Stimulated activated naive CD8-positive, alpha-beta T cell treated with anti-CD3 and anti-CD28 coated beads, Interleukin-15, amount 100 ng/mL, for 72 hours (primary cell): Measurements from ENCODE around the gene PSPC1.
A peak's percentile ranks its signal among the peaks of the same experiment; 100 is the strongest.
"Not testable (repeated sequence)": the region's sequence is repeated elsewhere in the genome, so short reads cannot be mapped to it uniquely, and the experiment has no call there.

Experiments used
- ATAC-seq: fragments of 150-1000 bp; cut with Tn5 transposase; 2 replicates; pipeline ENCODE4 v1.10.0; 2021; ENCODE audit warnings: mild to moderate bottlenecking, moderate library complexity
- DNase-seq, 2 donors: peaks; one replicate each; pipeline ENCODE4 v3.0.0; 2021 to 2022
- H3K27ac Mint-ChIP-seq, 2 donors: one replicate each; pipeline ENCODE4 v1.8.0; 2022; ENCODE audit warnings: mild to moderate bottlenecking in 2 of 2, mixed read lengths in 2 of 2, moderate library complexity in 2 of 2
- H3K27me3 Mint-ChIP-seq: one replicate; pipeline ENCODE4 v1.8.0; 2022; ENCODE audit warnings: mixed read lengths
- H3K4me1 Mint-ChIP-seq: one replicate; pipeline ENCODE4 v1.8.0; 2022; ENCODE audit warnings: mild to moderate bottlenecking, mixed read lengths
- H3K4me3 Mint-ChIP-seq, 2 donors: one replicate each; pipeline ENCODE4 v1.8.0; 2022; ENCODE audit warnings: mild to moderate bottlenecking in 2 of 2, mixed read lengths in 2 of 2, moderate library complexity in 1 of 2
- H3K9me3 Mint-ChIP-seq, 2 donors: one replicate each; pipeline ENCODE4 v1.8.0; 2022; ENCODE audit warnings: mixed read lengths in 2 of 2

Gene PSPC1

DNA sequence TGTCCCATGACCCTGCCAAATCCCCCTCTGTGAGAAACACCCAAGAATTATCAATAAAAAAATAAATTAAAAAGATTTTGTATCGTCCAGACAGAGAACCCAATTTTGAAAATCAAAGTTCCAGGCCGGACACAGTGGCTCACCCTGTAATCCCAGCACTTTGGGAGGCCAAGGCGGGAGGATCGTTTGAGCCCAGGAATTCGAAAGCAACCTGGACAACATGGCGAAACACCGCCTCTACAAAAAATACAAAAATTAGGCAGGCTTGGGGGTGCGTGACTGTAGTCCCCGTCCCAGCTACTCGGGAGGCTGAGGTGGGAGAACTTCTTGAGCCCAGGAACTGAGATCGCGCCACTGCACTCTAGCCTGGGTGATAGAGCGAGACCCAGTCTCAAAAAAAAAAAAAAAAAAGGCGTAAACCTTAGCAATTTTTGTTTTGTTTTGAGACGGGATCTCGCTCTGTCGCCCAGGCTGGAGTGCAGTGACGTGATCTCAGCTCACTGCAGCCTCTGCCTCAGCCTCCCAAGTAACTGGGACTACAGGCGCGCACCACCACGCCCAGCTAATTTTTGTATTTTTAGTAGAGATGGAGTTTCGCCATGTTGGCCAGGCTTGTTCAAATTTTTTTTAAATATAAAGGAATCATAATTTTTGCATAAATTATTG lies 1.9 kb downstream of the PSPC1 start:
- H3K4me3 Mint-ChIP-seq = peak overlapping the region; percentile 96
- ATAC-seq, H3K27me3 Mint-ChIP-seq, H3K9me3 Mint-ChIP-seq, DNase-seq, H3K27ac Mint-ChIP-seq: not testable (repeated sequence)
- H3K4me1 Mint-ChIP-seq = peaks cover 17% of the 10 kb centered on the region

DNA sequence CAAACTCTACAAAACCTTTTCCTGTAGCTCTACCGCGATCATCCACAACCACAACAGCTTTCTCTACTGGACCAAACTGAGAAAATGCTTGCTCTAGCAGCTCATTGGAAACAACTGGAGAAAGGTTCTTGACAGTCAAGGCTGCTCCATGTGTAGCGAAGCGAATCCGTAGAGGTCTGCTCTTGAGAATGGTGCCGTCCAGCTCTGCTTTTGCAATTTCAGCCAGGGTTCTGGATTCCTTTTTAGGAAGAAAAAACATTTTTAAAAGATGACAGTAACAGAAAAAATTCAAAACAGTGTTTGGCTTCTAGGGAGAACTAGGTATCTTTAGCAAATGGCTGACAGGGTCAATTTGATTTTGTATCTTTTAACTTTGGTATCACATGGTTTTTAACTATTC lies 10.4 kb downstream of the PSPC1 start:
- no peak overlapping the region for H3K4me3 Mint-ChIP-seq

DNA sequence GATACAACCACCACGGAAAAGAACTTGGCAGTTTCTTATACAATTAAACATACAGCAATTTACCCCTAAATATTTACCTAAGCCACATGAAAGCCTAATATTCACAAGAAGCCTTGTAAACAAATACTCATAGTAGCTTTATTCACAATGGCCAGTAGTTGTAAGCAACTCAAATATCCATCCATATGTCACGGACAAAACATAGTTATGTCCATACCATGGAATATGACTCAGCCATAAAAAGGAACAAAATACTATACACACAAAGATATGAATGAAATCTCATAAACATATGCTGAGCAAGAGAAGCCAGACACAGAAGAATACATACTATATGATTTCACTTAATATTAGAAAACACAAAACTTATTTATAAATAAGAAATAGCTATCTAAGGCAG lies 12.9 kb downstream of the PSPC1 start:
- Mint-ChIP-seq H3K4me1 (peaks cover 45% of the 10 kb centered on the region), H3K4me3 (no peak overlapping the region), H3K27ac (peak overlapping the region in 1 of 2 donors; percentile 40), H3K9me3 (no peaks in the 10 kb centered on the region), H3K27me3 (no peaks in the 10 kb centered on the region)
- DNase-seq = no peak
- no peak for ATAC-seq

More for the DNA sequence above, 10.4 kb downstream of the PSPC1 start:
- peaks cover 47% of the 10 kb centered on the region for H3K4me1 Mint-ChIP-seq
- H3K9me3 Mint-ChIP-seq = no peaks in the 10 kb centered on the region
- DNase-seq (no peak), ATAC-seq (no peak)
- H3K27me3 Mint-ChIP-seq = no peaks in the 10 kb centered on the region
- no peak overlapping the region for H3K27ac Mint-ChIP-seq

DNA sequence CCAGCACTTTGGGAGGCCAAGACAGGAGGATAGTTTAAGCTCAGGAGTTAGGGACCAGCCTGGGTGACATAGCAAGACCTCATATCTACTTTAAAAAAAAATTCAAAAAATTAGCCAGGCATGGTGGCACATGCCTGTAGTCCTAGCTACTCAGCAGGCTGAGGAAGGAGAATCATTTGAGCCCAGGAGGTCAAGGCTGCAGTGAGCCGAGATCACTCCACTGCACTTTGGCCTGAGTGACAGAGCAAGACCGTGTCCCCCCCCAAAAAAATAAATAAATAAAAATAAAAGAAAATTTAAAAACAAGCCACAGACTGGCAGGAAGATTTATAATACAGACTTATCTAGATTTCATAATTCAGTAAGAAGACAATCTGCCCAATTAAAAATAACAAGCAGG lies 14.8 kb downstream of the PSPC1 start:
- Mint-ChIP-seq H3K4me3 (peak overlapping the region in 1 of 2 donors; percentile 32), H3K27me3 (no peaks in the 10 kb centered on the region), H3K27ac (peak overlapping the region; percentile 57 to 76), H3K9me3 (no peaks in the 10 kb centered on the region), H3K4me1 (peaks cover 53% of the 10 kb centered on the region)
- no peak for DNase-seq
- no peak for ATAC-seq

DNA sequence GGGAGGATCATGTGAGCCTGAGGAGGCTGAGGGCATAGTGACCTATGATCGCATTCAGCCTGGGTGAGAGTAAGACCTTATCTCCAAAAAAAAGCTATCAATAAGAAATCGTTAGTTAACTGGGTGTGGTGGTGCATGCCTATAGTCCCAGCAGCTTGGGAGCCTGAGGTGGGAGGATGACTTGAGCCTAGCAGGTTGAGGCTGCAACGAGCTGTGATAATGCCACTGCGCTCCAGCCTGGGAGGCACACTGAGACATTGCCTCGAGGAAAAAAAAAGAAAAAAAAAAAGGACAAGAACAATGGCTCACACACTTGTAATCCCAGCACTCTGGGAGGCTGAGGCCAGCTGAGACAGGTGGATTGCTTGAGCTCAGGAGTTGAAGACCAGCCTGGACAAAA lies 16.2 kb downstream of the PSPC1 start:
- H3K4me1 Mint-ChIP-seq = peaks cover 67% of the 10 kb centered on the region
- peak overlapping the region in 1 of 2 donors; percentile 48 for H3K27ac Mint-ChIP-seq
- no peaks in the 10 kb centered on the region for H3K27me3 Mint-ChIP-seq
- no peak for DNase-seq
- no peak overlapping the region for H3K4me3 Mint-ChIP-seq
- H3K9me3 Mint-ChIP-seq = no peaks in the 10 kb centered on the region
- no peak for ATAC-seq

DNA sequence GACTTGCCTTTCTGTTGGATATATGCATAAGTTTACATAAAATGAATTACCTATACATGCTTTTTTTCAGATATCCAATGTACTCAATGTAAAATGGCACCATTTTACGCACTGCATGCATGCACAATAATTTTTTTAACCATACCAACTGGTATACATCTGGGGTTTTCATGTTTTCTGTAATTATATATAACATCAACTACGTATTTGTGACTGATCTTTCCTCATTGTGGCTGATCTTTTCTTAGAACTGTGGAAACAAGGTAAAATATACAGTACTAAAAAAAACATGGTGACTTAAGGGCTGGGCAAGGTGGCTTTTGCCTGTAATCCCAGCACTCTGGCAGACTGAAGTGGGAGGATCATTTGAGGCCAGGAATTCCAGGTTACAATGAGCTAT lies 18.5 kb downstream of the PSPC1 start:
- H3K27me3 Mint-ChIP-seq = no peaks in the 10 kb centered on the region
- H3K27ac Mint-ChIP-seq = peak overlapping the region in 1 of 2 donors; percentile 72
- H3K4me3 Mint-ChIP-seq = no peak overlapping the region
- DNase-seq (no peak), ATAC-seq (peak; percentile 61)
- H3K4me1 Mint-ChIP-seq = peaks cover 64% of the 10 kb centered on the region
- H3K9me3 Mint-ChIP-seq = no peaks in the 10 kb centered on the region

DNA sequence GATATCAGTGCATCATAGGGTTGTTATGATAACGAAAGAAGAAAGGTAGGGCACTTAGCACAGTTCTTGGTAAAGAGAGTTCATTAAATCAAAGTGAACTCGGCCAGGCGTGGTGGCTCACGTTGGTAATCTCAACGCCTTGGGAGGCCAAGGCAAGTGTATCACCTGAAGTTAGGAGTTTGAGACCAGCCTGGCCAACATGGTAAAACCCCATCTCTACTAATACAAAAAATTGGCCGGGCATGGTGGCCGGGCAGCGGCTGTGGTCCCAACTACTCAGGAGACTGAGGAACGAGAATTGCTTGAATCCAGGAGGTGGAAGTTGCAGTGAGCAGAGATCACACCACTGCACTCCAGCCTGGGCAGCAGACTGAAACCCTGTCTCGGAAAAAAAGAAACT lies 19.1 kb downstream of the PSPC1 start:
- DNase-seq = no peak
- H3K4me3 Mint-ChIP-seq = no peak overlapping the region
- H3K4me1 Mint-ChIP-seq = peaks cover 58% of the 10 kb centered on the region
- no peaks in the 10 kb centered on the region for H3K27me3 Mint-ChIP-seq
- H3K9me3 Mint-ChIP-seq = no peaks in the 10 kb centered on the region
- no peak overlapping the region for H3K27ac Mint-ChIP-seq
- no peak for ATAC-seq

DNA sequence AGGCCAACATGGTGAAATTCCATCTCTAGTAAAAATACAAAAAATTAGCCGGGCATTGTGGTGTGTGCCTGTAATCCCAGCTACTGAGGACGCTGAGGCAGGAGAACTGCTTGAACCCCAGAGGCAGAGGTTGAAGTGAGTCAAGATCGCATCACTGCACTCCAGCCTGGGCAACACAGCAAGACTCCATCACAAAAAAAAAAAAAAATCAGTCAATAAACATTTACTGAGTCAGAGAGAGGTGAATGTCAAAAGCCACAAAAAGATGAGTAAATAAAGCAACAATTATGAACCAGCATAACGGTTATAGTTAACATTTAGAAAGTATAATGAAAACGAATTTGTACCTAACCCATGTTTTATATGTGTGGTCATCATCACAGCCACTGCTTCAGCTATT lies 23.1 kb downstream of the PSPC1 start:
- Mint-ChIP-seq H3K27ac (no peak overlapping the region), H3K4me1 (peaks cover 46% of the 10 kb centered on the region), H3K27me3 (no peaks in the 10 kb centered on the region), H3K4me3 (no peak overlapping the region), H3K9me3 (no peaks in the 10 kb centered on the region)
- DNase-seq (no peak), ATAC-seq (no peak)

DNA sequence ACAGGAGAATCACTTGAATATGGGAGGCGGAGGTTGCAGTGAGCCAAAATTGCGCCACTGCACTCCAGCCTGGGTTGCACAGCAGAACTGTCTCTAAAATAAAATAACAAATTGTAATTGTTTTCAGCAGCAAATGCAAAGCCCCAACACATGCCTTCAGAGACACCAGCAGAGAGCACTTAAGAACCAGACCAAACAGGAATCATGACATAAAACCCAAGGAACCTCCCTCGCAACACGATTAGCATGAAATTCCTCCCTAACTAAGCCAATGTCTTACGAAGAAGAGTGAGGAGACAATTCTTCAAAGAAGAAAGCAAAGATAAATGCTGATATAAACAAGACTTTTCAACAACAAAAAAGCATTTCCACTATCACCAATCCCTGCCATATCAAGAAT lies 40.1 kb downstream of the PSPC1 start:
- H3K9me3 Mint-ChIP-seq = no peaks in the 10 kb centered on the region
- no peaks in the 10 kb centered on the region for H3K27me3 Mint-ChIP-seq
- ATAC-seq = no peak
- no peak overlapping the region for H3K27ac Mint-ChIP-seq
- no peak overlapping the region for H3K4me3 Mint-ChIP-seq
- no peak for DNase-seq
- H3K4me1 Mint-ChIP-seq = no peaks in the 10 kb centered on the region

DNA sequence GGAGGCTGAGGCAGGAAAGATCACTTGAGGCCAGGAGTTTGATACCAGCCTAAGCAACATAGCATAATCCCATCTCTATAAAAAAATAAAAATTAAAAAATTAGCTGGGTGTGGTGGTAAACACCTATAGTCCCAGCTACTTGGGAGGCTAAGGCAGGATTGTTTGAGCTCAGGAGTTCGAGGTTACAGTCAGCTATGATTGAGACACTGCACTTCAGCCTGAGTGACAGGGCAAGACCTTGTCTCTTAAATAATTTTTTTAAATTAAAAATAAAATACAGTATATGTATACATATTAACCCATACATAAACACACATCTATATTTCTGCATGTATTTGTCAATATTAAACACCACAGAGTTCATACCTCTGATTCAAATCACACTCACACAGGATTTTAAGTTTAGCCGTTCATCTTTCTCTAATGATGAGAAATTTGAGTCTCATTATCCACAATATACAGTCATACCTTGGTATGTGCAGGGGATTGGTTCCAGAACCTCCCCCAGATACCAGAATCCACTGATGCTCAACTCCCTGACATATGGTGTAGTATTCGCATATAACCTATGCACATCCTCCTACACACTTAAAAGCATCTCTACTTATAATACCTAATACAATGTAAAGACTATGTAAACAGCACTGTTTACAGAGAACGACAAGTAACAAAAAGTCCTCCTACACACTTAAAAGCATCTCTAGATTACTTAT lies 44.7 kb downstream of the PSPC1 start:
- Mint-ChIP-seq H3K4me3 (no peak overlapping the region), H3K27me3 (no peaks in the 10 kb centered on the region), H3K9me3 (no peaks in the 10 kb centered on the region), H3K27ac (no peak overlapping the region), H3K4me1 (peaks cover 2% of the 10 kb centered on the region)
- no peak for ATAC-seq
- DNase-seq = no peak

DNA sequence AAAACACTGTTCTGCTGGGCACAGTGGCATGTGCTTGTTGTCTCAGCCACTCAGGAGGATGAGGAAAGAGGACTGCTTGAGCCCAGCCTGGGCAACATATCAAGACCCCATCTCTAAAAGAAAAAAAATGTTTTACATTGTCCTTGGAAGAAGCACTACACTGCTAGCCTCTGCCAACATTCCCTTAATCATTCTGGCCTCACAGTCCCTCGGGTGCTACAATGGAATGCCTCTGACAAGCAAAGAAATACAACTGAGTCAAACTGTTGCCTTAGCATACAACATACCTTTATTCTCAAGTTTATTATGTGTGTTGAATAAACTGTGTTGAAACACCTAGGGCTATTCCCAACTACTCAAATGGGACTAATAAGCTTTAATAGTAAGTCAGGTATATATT lies 56.1 kb downstream of the PSPC1 start:
- Mint-ChIP-seq H3K4me3 (no peak overlapping the region), H3K27ac (no peak overlapping the region)

DNA sequence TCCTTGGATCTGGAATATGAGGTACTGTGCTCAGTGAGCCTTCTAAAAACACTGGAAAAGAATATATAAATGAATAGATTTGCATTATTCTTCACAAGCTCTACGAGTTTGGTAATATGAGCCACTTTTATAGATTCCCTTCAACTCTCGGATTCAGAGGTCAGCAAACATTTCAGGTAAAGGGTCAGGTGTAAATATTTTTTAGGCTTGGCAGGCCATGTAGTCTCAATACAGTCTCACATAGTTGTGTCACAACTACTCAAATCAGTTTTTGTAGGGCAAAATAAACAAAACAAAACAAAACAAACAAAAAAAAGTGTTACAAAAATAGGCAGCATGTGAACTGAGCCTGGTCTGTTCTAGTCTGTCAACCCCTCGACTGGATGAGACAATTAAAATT lies 57.4 kb downstream of the PSPC1 start:
- DNase-seq (no peak), ATAC-seq (no peak)
- Mint-ChIP-seq H3K27ac (peak overlapping the region in 1 of 2 donors; percentile 12), H3K9me3 (no peaks in the 10 kb centered on the region), H3K4me1 (no peaks in the 10 kb centered on the region), H3K4me3 (no peak overlapping the region), H3K27me3 (no peaks in the 10 kb centered on the region)

More for the DNA sequence above, 56.1 kb downstream of the PSPC1 start:
- Mint-ChIP-seq H3K9me3 (no peaks in the 10 kb centered on the region), H3K27me3 (no peaks in the 10 kb centered on the region), H3K4me1 (peaks cover 5% of the 10 kb centered on the region)
- ATAC-seq = no peak
- no peak for DNase-seq

DNA sequence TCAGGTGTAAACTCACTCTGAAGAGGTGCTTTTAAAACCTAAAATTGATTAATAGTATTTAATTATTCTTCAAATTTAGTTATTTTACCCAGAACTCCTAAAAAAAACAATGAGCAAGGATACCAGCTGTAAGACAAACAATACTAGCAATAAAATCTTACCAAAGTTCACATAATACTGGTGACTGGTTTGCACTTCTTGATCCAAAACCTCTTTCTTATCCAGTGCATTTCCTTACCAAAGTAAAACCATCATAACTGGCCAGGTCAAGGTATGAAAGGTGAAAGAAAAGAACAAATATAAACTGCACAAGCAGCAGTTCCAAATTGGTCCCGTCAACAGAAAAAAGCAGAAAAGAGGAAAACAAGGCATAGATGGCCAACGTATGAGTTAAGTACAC lies 62.7 kb downstream of the PSPC1 start:
- H3K4me1 Mint-ChIP-seq = no peaks in the 10 kb centered on the region

DNA sequence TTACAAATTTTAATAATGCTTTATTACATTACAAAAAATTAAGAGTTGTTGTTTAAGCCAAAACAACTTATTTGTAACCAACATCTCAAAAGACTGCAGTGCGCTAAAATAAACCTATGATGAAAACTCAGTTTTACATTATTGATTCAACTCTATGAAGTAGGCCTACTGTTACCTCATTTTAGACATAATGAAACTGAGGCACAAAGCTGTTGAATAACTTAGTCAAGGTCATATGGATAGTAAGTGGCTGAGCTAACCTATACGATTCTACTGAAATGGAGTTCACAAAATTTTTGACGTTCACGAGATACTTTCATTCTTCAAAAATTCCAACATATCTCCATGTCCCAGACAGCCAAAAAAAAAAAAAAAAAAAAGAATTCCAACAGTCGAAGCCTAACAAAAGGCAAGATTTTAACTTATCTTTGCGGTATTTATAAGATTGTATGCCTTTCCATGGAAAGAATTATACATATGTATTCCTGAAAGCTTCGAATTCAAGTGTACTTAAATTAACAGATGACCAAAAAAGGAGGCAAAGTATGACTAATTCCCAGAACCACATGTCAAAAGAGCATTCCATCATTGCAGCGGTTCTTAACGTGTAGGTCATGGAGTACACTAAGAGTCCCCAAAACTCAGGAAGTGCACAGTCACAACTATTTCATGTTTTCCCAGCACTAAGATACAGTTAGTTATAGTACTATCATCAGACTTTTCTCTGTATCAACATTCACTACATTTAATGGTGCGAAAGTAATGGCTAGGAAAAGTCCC lies 69.4 kb downstream of the PSPC1 start:
- Mint-ChIP-seq H3K4me3 (no peak overlapping the region), H3K4me1 (peaks cover 17% of the 10 kb centered on the region), H3K27me3 (no peaks in the 10 kb centered on the region), H3K27ac (no peak overlapping the region), H3K9me3 (no peaks in the 10 kb centered on the region)
- ATAC-seq (peak; percentile 85), DNase-seq (no peak)

More for the DNA sequence above, 62.7 kb downstream of the PSPC1 start:
- no peaks in the 10 kb centered on the region for H3K9me3 Mint-ChIP-seq
- no peak for DNase-seq
- H3K4me3 Mint-ChIP-seq = no peak overlapping the region
- no peaks in the 10 kb centered on the region for H3K27me3 Mint-ChIP-seq
- H3K27ac Mint-ChIP-seq = no peak overlapping the region
- ATAC-seq = no peak

DNA sequence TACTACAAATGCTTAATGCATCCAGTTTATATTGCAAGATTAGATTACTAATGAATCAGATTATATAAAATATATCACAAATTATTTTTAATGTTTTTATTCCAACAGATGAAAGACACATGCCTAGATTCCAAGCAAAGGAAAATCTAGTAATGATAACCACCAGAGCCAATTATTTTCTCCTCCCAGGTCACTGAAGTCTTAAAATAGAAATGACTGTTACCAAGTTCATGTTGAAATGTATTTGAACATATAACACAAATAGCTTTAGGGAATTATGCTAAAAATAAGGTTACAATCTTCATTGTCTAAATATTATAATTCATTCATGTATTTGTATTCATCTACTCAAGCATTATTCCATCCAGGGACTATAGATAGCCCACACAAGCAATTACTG lies 73.0 kb downstream of the PSPC1 start:
- H3K27me3 Mint-ChIP-seq, H3K9me3 Mint-ChIP-seq, DNase-seq, H3K4me3 Mint-ChIP-seq, H3K27ac Mint-ChIP-seq, ATAC-seq: not testable (repeated sequence)
- H3K4me1 Mint-ChIP-seq = peaks cover 22% of the 10 kb centered on the region

DNA sequence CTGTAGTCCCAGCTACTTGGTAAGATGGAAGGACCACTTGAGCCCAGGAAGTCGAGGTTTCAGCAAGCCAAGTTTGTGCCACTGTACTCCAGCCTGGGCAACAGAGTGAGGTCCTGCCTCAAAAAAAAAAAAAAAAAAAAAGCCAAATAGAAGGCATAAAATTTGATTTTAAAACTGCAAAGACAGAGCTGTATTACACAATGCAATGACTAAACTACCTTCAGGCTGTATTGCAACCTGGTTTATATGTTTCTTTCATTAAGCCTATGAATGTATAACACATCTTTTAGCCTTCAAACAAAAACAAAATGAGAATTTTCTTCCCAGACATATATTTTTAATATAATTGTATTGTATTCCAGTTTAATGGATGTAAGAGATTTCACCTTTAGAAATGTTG lies 73.7 kb downstream of the PSPC1 start:
- H3K27me3 Mint-ChIP-seq, H3K9me3 Mint-ChIP-seq: not testable (repeated sequence)

More for the DNA sequence above, 73.7 kb downstream of the PSPC1 start:
- H3K4me1 Mint-ChIP-seq = peaks cover 14% of the 10 kb centered on the region
- DNase-seq, H3K27ac Mint-ChIP-seq, ATAC-seq, H3K4me3 Mint-ChIP-seq: not testable (repeated sequence)
